ENCODE results near the gene PNPLA7. TPM values are rescaled to one million over a fixed set of nuclear protein-coding genes. Genes with fewer than 3 reads are reported as not detected.

PNPLA7 gene
- 1 to 10 TPM; 7.0 to 7.9 TPM for total RNA-seq

GRCh38 chr9:137550231-137550621, at the start of gene PNPLA7:
Gene PNPLA7 (minus strand): TSS chr9:137550402. CDS start chr9:137550197, 205 bp downstream.

GRCh38 chr9:137590469-137591383, 40.5 kb upstream of the PNPLA7 start, which contains the start of gene ZMYND19:
Gene ZMYND19 (minus strand): TSS chr9:137590512. CDS start chr9:137590263, 249 bp downstream.

GRCh38 chr9:137578518-137579258, 28.5 kb upstream of the PNPLA7 start, which contains the start of gene DPH7:
Gene DPH7 (minus strand): TSS chr9:137578925. CDS start chr9:137578777, 148 bp downstream.

GRCh38 chr9:137551264-137552021, 1.2 kb upstream of the PNPLA7 start, which contains the start of gene MRPL41:
Gene MRPL41 (plus strand): TSS chr9:137551879. CDS start chr9:137552082, 203 bp downstream.

GRCh38 chr9:137459152-137459600, 91.0 kb downstream of the PNPLA7 start, which contains the start of gene NSMF:
Gene NSMF (minus strand): TSS chr9:137459334. CDS start chr9:137459102, 232 bp downstream.

GRCh38 chr9:137441289-137441934, 108.8 kb downstream of the PNPLA7 start, which contains the start of gene ENTPD8:
Gene ENTPD8 (minus strand): TSS chr9:137441357. CDS start chr9:137438285, 3,072 bp downstream.

GRCh38 chr9:137422604-137423513, 127.3 kb downstream of the PNPLA7 start, which contains the start of the genes EXD3 and NOXA1:
Gene EXD3 (minus strand): TSS chr9:137423162. CDS start chr9:137395357, 27,805 bp downstream.
Gene NOXA1 (plus strand): TSS chr9:137423393. CDS start chr9:137423530, 137 bp downstream.

Small RNA genes lying within 50 kb of the gene (microRNA-seq; reads per million reads assigned to microRNA genes)
- gene MIR7114 (ENCODE audit: borderline microRNAs expressed, borderline replicate concordance): 0.83 reads per million

Other genes starting within 250 kb of the PNPLA7 start
- 1 to 10 TPM in 1 of 2 experiments, under 1 TPM in 1; 0.86 to 1.1 TPM for gene NRARP, start 248.1 kb downstream of the PNPLA7 start, total RNA-seq
- gene EXD3, start 127.2 kb downstream of the PNPLA7 start, total RNA-seq: 10 to 100 TPM; 20.4 to 21.4 TPM
- 1 to 10 TPM; 1.0 to 1.2 TPM for gene NOXA1, start 127.0 kb downstream of the PNPLA7 start, total RNA-seq
- gene ENTPD8, start 109.0 kb downstream of the PNPLA7 start, total RNA-seq: not detected
- 10 to 100 TPM; 55.7 to 62.2 TPM for gene NSMF, start 91.1 kb downstream of the PNPLA7 start, total RNA-seq
- gene MRPL41, start 1.5 kb upstream of the PNPLA7 start, total RNA-seq: 10 to 100 TPM; 51.9 to 52.8 TPM
- 10 to 100 TPM; 34.6 to 37.1 TPM for gene DPH7, start 28.5 kb upstream of the PNPLA7 start, total RNA-seq
- gene ZMYND19, start 40.1 kb upstream of the PNPLA7 start, total RNA-seq: 10 to 100 TPM; 26.1 to 26.8 TPM
- 10 to 100 TPM; 60.1 to 65.0 TPM for gene ARRDC1, start 55.3 kb upstream of the PNPLA7 start, total RNA-seq
- gene EHMT1, start 68.6 kb upstream of the PNPLA7 start, total RNA-seq: 100 to 1,000 TPM in 1 of 2 experiments, 10 to 100 TPM in 1; 97.7 to 103 TPM